HEK293 (cell line): ENCODE data around the gene ZMYM5.
A peak's percentile ranks its signal among the peaks of the same experiment; 100 is the strongest.
"Not testable (repeated sequence)": the region's sequence is repeated elsewhere in the genome, so short reads cannot be mapped to it uniquely, and the experiment has no call there.

Experiments used
- CTCF ChIA-PET: fragments of 350-600 bp; formaldehyde crosslinking; extraction: SDS; loops from one replicate; lab custom pipeline; 2021; ENCODE audit warnings: antibody characterized with exemption; lab: Yijun Ruan, JAX
- POLR2A ChIA-PET: fragments of 300-600 bp; formaldehyde crosslinking; extraction: SDS; loops from one replicate; lab custom pipeline; 2020; ENCODE audit warnings: antibody characterized with exemption, inconsistent platforms; lab: Yijun Ruan, JAX
- H3K27ac ChIP-seq: fragments of 200-500 bp; sonication (Bioruptor generic); 2 replicates; pipeline ENCODE4 v1.5.1; 2014; ENCODE audit warnings: low read depth, low read length, control low read depth, inconsistent platforms; ENCODE audit errors: extremely low read depth
- H3K36me3 ChIP-seq, 2 experiments: fragments of 200-500 bp in 1 of 2; sonication (Bioruptor generic) in 1 of 2; 1 replicate in 1 of 2; 2 replicates in 1 of 2; pipeline ENCODE4 v1.5.1; 2014 to 2017; ENCODE audit warnings: inconsistent platforms in 2 of 2, low read length in 2 of 2; ENCODE audit not compliant: control insufficient read depth in 2 of 2, insufficient read depth in 1 of 2
- H3K4me1 ChIP-seq: fragments of 200-500 bp; sonication (Bioruptor generic); 2 replicates; pipeline ENCODE4 v1.5.1; 2014; ENCODE audit warnings: mild to moderate bottlenecking, low read length, inconsistent platforms; ENCODE audit not compliant: control insufficient read depth, insufficient read depth
- H3K4me3 ChIP-seq: 2 replicates; pipeline ENCODE4 v1.5.1; 2011; ENCODE audit warnings: low read depth, mild to moderate bottlenecking, control low read depth, low read length, moderate library complexity
- H3K9me3 ChIP-seq: fragments of 200-500 bp; sonication (Bioruptor generic); 2 replicates; pipeline ENCODE4 v1.5.1; 2014; ENCODE audit warnings: low read depth, low read length, inconsistent platforms; ENCODE audit not compliant: control insufficient read depth, insufficient read depth
- AEBP2 ChIP-seq: fragments of 450-650 bp; formaldehyde crosslinking; IDR thresholded peaks from 2 replicates; pipeline ENCODE4 v1.5.1; 2016; ENCODE audit warnings: missing biosample characterization, missing genetic modification characterization, borderline replicate concordance
- GLIS2 ChIP-seq: fragments of 450-650 bp; formaldehyde crosslinking; IDR thresholded peaks from 2 replicates; pipeline ENCODE4 v1.5.1; 2016; ENCODE audit warnings: missing biosample characterization, missing genetic modification characterization
- HOXC10 ChIP-seq: sonication (generic); formaldehyde crosslinking; IDR thresholded peaks from 2 replicates; pipeline ENCODE4 v1.8.1; 2023; ENCODE audit warnings: mild to moderate bottlenecking, missing genetic modification reagents
- PRDM6 ChIP-seq: fragments of 450-650 bp; formaldehyde crosslinking; IDR thresholded peaks from 2 replicates; pipeline ENCODE4 v1.5.1; 2017; ENCODE audit warnings: missing biosample characterization, missing genetic modification characterization
- SP7 ChIP-seq: fragments of 450-650 bp; formaldehyde crosslinking; IDR thresholded peaks from 2 replicates; pipeline ENCODE4 v1.5.1; 2016; ENCODE audit warnings: missing biosample characterization, missing genetic modification characterization
- ZFHX2 ChIP-seq: fragments of 450-650 bp; formaldehyde crosslinking; conservative IDR thresholded peaks from 2 replicates; pipeline ENCODE4 v1.5.1; 2016; ENCODE audit warnings: missing biosample characterization, missing genetic modification characterization
- ZIC2 ChIP-seq: fragments of 450-650 bp; formaldehyde crosslinking; IDR thresholded peaks from 2 replicates; pipeline ENCODE4 v1.5.1; 2016; ENCODE audit warnings: missing biosample characterization, missing genetic modification characterization
- ZNF112 ChIP-seq: fragments of 450-650 bp; formaldehyde crosslinking; IDR thresholded peaks from 2 replicates; pipeline ENCODE4 v1.5.0; 2017; ENCODE audit warnings: missing biosample characterization, missing genetic modification characterization
- ZNF121 ChIP-seq: fragments of 450-650 bp; formaldehyde crosslinking; IDR thresholded peaks from 2 replicates; pipeline ENCODE4 v1.5.1; 2016; ENCODE audit warnings: missing biosample characterization, missing genetic modification characterization
- ZNF23 ChIP-seq: fragments of 450-650 bp; formaldehyde crosslinking; IDR thresholded peaks from 2 replicates; pipeline ENCODE4 v1.5.1; 2016; ENCODE audit warnings: missing biosample characterization, missing genetic modification characterization, borderline replicate concordance
- ZNF311 ChIP-seq: fragments of 450-650 bp; formaldehyde crosslinking; IDR thresholded peaks from 2 replicates; pipeline ENCODE4 v1.5.1; 2017; ENCODE audit warnings: missing biosample characterization, missing genetic modification characterization, borderline replicate concordance
- ZNF362 ChIP-seq: fragments of 450-650 bp; formaldehyde crosslinking; IDR thresholded peaks from 2 replicates; pipeline ENCODE4 v1.5.1; 2016; ENCODE audit warnings: missing biosample characterization, missing genetic modification characterization
- ZNF391 ChIP-seq: fragments of 450-650 bp; formaldehyde crosslinking; IDR thresholded peaks from 2 replicates; pipeline ENCODE4 v1.5.1; 2016; ENCODE audit warnings: low read depth, missing biosample characterization, missing genetic modification characterization, borderline replicate concordance
- ZNF416 ChIP-seq: fragments of 450-650 bp; formaldehyde crosslinking; IDR thresholded peaks from 2 replicates; pipeline ENCODE4 v1.5.1; 2016; ENCODE audit warnings: missing biosample characterization, missing genetic modification characterization
- ZNF513 ChIP-seq: fragments of 450-650 bp; IDR thresholded peaks from 2 replicates; pipeline ENCODE4 v1.5.1; 2018; ENCODE audit warnings: missing biosample characterization, missing genetic modification characterization
- ZNF514 ChIP-seq: fragments of 450-650 bp; formaldehyde crosslinking; IDR thresholded peaks from 2 replicates; pipeline ENCODE4 v1.5.1; 2016; ENCODE audit warnings: missing biosample characterization, missing genetic modification characterization
- ZNF521 ChIP-seq: fragments of 450-650 bp; formaldehyde crosslinking; IDR thresholded peaks from 2 replicates; pipeline ENCODE4 v1.5.1; 2017; ENCODE audit warnings: missing biosample characterization, mild to moderate bottlenecking, missing genetic modification characterization
- ZNF561 ChIP-seq: fragments of 450-650 bp; IDR thresholded peaks from 2 replicates; pipeline ENCODE4 v1.5.1; 2018; ENCODE audit warnings: missing biosample characterization, missing genetic modification characterization, borderline replicate concordance
- ZNF580 ChIP-seq: fragments of 450-650 bp; formaldehyde crosslinking; IDR thresholded peaks from 2 replicates; pipeline ENCODE4 v1.5.1; 2016; ENCODE audit warnings: missing biosample characterization, missing genetic modification characterization
- ZNF600 ChIP-seq: fragments of 450-650 bp; formaldehyde crosslinking; IDR thresholded peaks from 2 replicates; pipeline ENCODE4 v1.5.1; 2016; ENCODE audit warnings: missing biosample characterization, missing genetic modification characterization

ZMYM5 gene

GRCh38 chr13:19860884-19861655 is 2.4 kb downstream of the ZMYM5 start (continued):
- TF ChIP-seq PRDM6, result no peak
- TF ChIP-seq ZNF513, result no peak
- peak; percentile 28; the same call in 1 of the 2 replicates for TF ChIP-seq GLIS2 (tag by site-specific recombination)
- peak; percentile 88 for TF ChIP-seq ZNF362
- TF ChIP-seq ZNF580 (tag by site-specific recombination), result no peak
- TF ChIP-seq SP7 (tag by site-specific recombination), result no peak
- no peak for TF ChIP-seq HOXC10 (CRISPR knock-in tag)
- TF ChIP-seq ZNF600 (tag by site-specific recombination), result peak; percentile 77
- TF ChIP-seq AEBP2 (tag by site-specific recombination), result no peak
- peak; percentile 44 for TF ChIP-seq ZIC2
- TF ChIP-seq ZNF514, result no peak
- no peak for TF ChIP-seq ZNF112
- TF ChIP-seq ZNF311 (tag by site-specific recombination), result no peak
- no peak for TF ChIP-seq ZNF391 (tag by site-specific recombination)
- no peak for TF ChIP-seq ZFHX2
- no peak for TF ChIP-seq ZNF416 (tag by site-specific recombination)
- no peak for TF ChIP-seq ZNF561 (tag by site-specific recombination)
- no peak for TF ChIP-seq ZNF521 (tag by site-specific recombination)
- no peak for TF ChIP-seq ZNF23 (tag by site-specific recombination)
- TF ChIP-seq, all 188 proteins: peak for 6

- CTCF ChIA-PET, H3K27ac ChIP-seq, H3K4me3 ChIP-seq, H3K4me1 ChIP-seq, H3K9me3 ChIP-seq: not testable (repeated sequence)
- peak; percentile 74 for TF ChIP-seq ZNF121 (tag by site-specific recombination)
- POLR2A ChIA-PET, result interaction anchor here (0.5 kb wide), 1 partner anchor 130 kb away, joined by 6 read pairs; no protein-coding TSS in a partner anchor
- peaks cover 14 to 53% of the 10 kb centered on the region in 2 experiments; a peak in 2 of 3 replicates for H3K36me3 ChIP-seq
Measured at GRCh38 chr13:19857637-19858036, 5.8 kb downstream of the ZMYM5 start.
